Measurements from ENCODE around the gene COL27A1. TPM values are rescaled to one million over a fixed set of nuclear protein-coding genes. Genes with fewer than 3 reads are reported as not detected.

COL27A1 gene
- polyA plus RNA-seq, 1 of the 3 experiments (the other 2 are of a cell fraction) = 8.7 TPM

GRCh38 chr9:114146735-114147134 is 8.6 kb upstream of the COL27A1 start:
- H3K4me1 ChIP-seq (ENCODE audit: control insufficient read depth in 1 of 2, insufficient read depth in 2 of 2, low read depth in 1 of 2, low read length in 1 of 2) = no peaks in the 10 kb centered on the region
- no peak for DNase-seq
- H4K20me1 ChIP-seq (ENCODE audit: insufficient read depth) = no peaks in the 10 kb centered on the region
- 48% methylated on average over 6 of the region's 6 CpGs for WGBS (ENCODE audit: low lambda C conversion rate)
- ChIA-PET CTCF (interaction anchor here (1.1 to 2.6 kb wide), 6 partner anchors 9 to 144 kb away, joined by 3 to 7 read pairs (median 4); partner anchors contain the start of gene COL27A1), POLR2A (interaction anchor here (0.9 kb wide), 1 partner anchor 114 kb away, joined by 3 read pairs; no protein-coding TSS in a partner anchor)
- H3K9me3 ChIP-seq = no peaks in the 10 kb centered on the region
- H3K4me3 ChIP-seq (ENCODE audit: low read depth in 2 of 2, low read length in 1 of 2) = no peak overlapping the region
- no peak overlapping the region for H2AFZ ChIP-seq (ENCODE audit: low read depth)
- peaks cover 34% of the 10 kb centered on the region for H3K27me3 ChIP-seq (ENCODE audit: insufficient read depth)
- no peak overlapping the region for H3K4me2 ChIP-seq
- H3K36me3 ChIP-seq (replicated peaks in 1 of 2; ENCODE audit: control insufficient read depth in 1 of 2, insufficient read depth in 2 of 2, low read length in 1 of 2) = no peaks in the 10 kb centered on the region
- no peak overlapping the region for H3K9ac ChIP-seq
- H3K9me2 ChIP-seq = no peaks in the 10 kb centered on the region
- no peaks in the 10 kb centered on the region for H3F3A ChIP-seq (replicated peaks; ENCODE audit: insufficient read depth)
- H3K27ac ChIP-seq (ENCODE audit: low read depth in 2 of 2, low read length in 1 of 2) = no peak overlapping the region
- no peaks in the 10 kb centered on the region for H3K79me2 ChIP-seq (ENCODE audit: insufficient read depth)
- no peak for TF ChIP-seq SIN3A (IDR thresholded peaks at IDR 0.05; ENCODE audit: borderline replicate concordance, low read depth, low read length)
- no peak for TF ChIP-seq RFX5 (IDR thresholded peaks at IDR 0.05; ENCODE audit: low read length)
- no peak for TF ChIP-seq POLR2AphosphoS5 (IDR thresholded peaks at IDR 0.05; ENCODE audit: low read depth, low read length)
- no peak for TF ChIP-seq IRF3 (IDR thresholded peaks at IDR 0.05; ENCODE audit: low read depth, low read length)
- no peak for TF ChIP-seq YY1 (IDR thresholded peaks at IDR 0.05; ENCODE audit: low read depth)
- TF ChIP-seq USF1 (IDR thresholded peaks at IDR 0.05; ENCODE audit: borderline replicate concordance, low read depth) = no peak
- no peak for TF ChIP-seq MEF2A (IDR thresholded peaks at IDR 0.05; ENCODE audit: borderline replicate concordance, low read depth)
- no peak for TF ChIP-seq NFIC (IDR thresholded peaks at IDR 0.05; ENCODE audit: borderline replicate concordance)
- no peak for TF ChIP-seq RCOR1 (IDR thresholded peaks at IDR 0.05; ENCODE audit: low read length)
- TF ChIP-seq EP300 (IDR thresholded peaks at IDR 0.05; ENCODE audit: borderline replicate concordance in 1 of 2, low read depth in 1 of 2, low read length in 1 of 2) = no peak
- TF ChIP-seq, protein P1, sequence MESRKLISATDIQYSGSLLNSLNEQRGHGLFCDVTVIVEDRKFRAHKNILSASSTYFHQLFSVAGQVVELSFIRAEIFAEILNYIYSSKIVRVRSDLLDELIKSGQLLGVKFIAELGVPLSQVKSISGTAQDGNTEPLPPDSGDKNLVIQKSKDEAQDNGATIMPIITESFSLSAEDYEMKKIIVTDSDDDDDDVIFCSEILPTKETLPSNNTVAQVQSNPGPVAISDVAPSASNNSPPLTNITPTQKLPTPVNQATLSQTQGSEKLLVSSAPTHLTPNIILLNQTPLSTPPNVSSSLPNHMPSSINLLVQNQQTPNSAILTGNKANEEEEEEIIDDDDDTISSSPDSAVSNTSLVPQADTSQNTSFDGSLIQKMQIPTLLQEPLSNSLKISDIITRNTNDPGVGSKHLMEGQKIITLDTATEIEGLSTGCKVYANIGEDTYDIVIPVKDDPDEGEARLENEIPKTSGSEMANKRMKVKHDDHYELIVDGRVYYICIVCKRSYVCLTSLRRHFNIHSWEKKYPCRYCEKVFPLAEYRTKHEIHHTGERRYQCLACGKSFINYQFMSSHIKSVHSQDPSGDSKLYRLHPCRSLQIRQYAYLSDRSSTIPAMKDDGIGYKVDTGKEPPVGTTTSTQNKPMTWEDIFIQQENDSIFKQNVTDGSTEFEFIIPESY (IDR thresholded peaks at IDR 0.05; ENCODE audit: borderline replicate concordance, low read depth) = no peak
- no peak for TF ChIP-seq CHD2 (IDR thresholded peaks at IDR 0.05; ENCODE audit: low read length, partially characterized antibody)
- TF ChIP-seq ELF1 (IDR thresholded peaks at IDR 0.05) = no peak
- TF ChIP-seq GATA2 (CRISPR knock-in tag; IDR thresholded peaks at IDR 0.05) = no peak
- TF ChIP-seq TEAD4 (IDR thresholded peaks at IDR 0.05; ENCODE audit: borderline replicate concordance, insufficient read depth) = no peak
- TF ChIP-seq TCF12 (IDR thresholded peaks at IDR 0.05) = no peak
- TF ChIP-seq USF2 (IDR thresholded peaks at IDR 0.05; ENCODE audit: borderline replicate concordance, low read depth, low read length) = no peak
